Mesendoderm (in vitro differentiated cells): ENCODE results near the gene ERBB4.

Source experiments
- DNase-seq: peaks from one replicate; pipeline ENCODE4 v3.0.0; 2013
- H2AK5ac ChIP-seq: 2 replicates; pipeline ENCODE4 v1.6.1; 2013; ENCODE audit warnings: low read length, inconsistent platforms
- H2BK120ac ChIP-seq: 2 replicates; pipeline ENCODE4 v1.6.1; 2013; ENCODE audit warnings: low read depth, mild to moderate bottlenecking, low read length, moderate library complexity, mixed read lengths
- H2BK15ac ChIP-seq: replicated peaks from 2 replicates; pipeline ENCODE4 v1.6.1; 2013; ENCODE audit warnings: low read depth, mild to moderate bottlenecking, moderate library complexity
- H2BK5ac ChIP-seq: 2 replicates; pipeline ENCODE4 v1.6.1; 2013; ENCODE audit warnings: low read length, inconsistent platforms
- H3K18ac ChIP-seq: 2 replicates; pipeline ENCODE4 v1.6.1; 2013; ENCODE audit warnings: mild to moderate bottlenecking, low read length, mixed read lengths
- H3K23ac ChIP-seq: one replicate; pipeline ENCODE4 v1.6.1; 2013; ENCODE audit warnings: low read length
- H3K27ac ChIP-seq: 2 replicates; pipeline ENCODE4 v1.5.1; 2013; ENCODE audit warnings: low read depth, mild to moderate bottlenecking, inconsistent platforms, low read length, moderate library complexity
- H3K27me3 ChIP-seq: 2 replicates; pipeline ENCODE4 v1.6.1; 2013; ENCODE audit warnings: low read length, control low read depth, mild to moderate bottlenecking, inconsistent platforms; ENCODE audit not compliant: insufficient read depth, poor library complexity
- H3K36me3 ChIP-seq: 2 replicates; pipeline ENCODE4 v1.6.1; 2013; ENCODE audit warnings: low read length, inconsistent platforms; ENCODE audit not compliant: control insufficient read depth, insufficient read depth
- H3K4ac ChIP-seq: one replicate; pipeline ENCODE4 v1.6.1; 2013; ENCODE audit warnings: low read depth, mild to moderate bottlenecking, low read length, moderate library complexity
- H3K4me1 ChIP-seq: 2 replicates; pipeline ENCODE4 v1.6.1; 2013; ENCODE audit warnings: low read depth, low read length, inconsistent platforms; ENCODE audit not compliant: control insufficient read depth
- H3K4me2 ChIP-seq: 2 replicates; pipeline ENCODE4 v1.6.1; 2013; ENCODE audit warnings: low read length
- H3K4me3 ChIP-seq: 2 replicates; pipeline ENCODE4 v1.5.1; 2013; ENCODE audit warnings: mild to moderate bottlenecking, low read length
- H3K56ac ChIP-seq: one replicate; pipeline ENCODE4 v1.6.1; 2013; ENCODE audit warnings: low read length
- H3K79me1 ChIP-seq: 2 replicates; pipeline ENCODE4 v1.6.1; 2013; ENCODE audit warnings: low read length, inconsistent platforms
- H3K79me2 ChIP-seq: 2 replicates; pipeline ENCODE4 v1.6.1; 2013; ENCODE audit warnings: mild to moderate bottlenecking, low read length; ENCODE audit not compliant: control insufficient read depth, insufficient read depth
- H3K9ac ChIP-seq: 2 replicates; pipeline ENCODE4 v1.6.1; 2013; ENCODE audit warnings: low read length, inconsistent platforms
- H4K5ac ChIP-seq: one replicate; pipeline ENCODE4 v1.6.1; 2013; ENCODE audit warnings: low read length
- H4K8ac ChIP-seq: one replicate; pipeline ENCODE4 v1.6.1; 2013; ENCODE audit warnings: low read depth, mild to moderate bottlenecking, control low read depth, low read length, moderate library complexity
- WGBS: extraction: QIAGEN DNeasy Blood & Tissue Kit; methylation state at CpG from one replicate; pipeline ENCODE4 v1.1.7; 2013; ENCODE audit warnings: low lambda C conversion rate, missing lambda C conversion rate; ENCODE audit not compliant: insufficient coverage; ENCODE audit errors: extremely low coverage; 5-methylcytosine and 5-hydroxymethylcytosine counted together

ERBB4 gene

DNA sequence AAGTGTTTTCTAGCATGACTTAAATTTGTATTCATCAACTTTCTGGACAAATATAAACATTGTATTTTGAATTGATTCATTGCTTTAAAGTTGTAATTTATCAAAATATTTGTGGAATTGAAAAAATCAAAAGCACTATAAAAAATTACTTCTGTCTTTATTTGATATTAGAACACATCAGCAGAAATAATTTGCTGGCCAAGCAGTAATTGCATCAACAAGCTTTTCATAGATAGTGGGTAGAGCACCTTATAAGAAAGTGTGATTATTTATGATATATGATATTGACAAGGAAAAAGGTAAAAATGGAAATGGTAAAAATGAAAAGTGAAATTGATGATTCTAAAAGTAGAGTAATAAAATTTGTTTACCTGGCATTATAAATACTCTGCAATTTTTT lies 1121.1 kb downstream of the ERBB4 start:
- Histone ChIP-seq H3K9ac (no peak overlapping the region), H2BK5ac (no peak overlapping the region), H3K18ac (no peak overlapping the region), H2BK15ac (no peak overlapping the region), H2BK120ac (no peak overlapping the region), H3K27me3 (no peaks in the 10 kb centered on the region), H3K4me2 (no peak overlapping the region), H4K5ac (no peak overlapping the region), H3K23ac (no peak overlapping the region), H3K4me3 (no peak overlapping the region), H3K27ac (no peak overlapping the region), H3K4ac (no peak overlapping the region), H4K8ac (no peak overlapping the region), H3K4me1 (no peaks in the 10 kb centered on the region), H3K56ac (no peak overlapping the region), H3K79me2 (no peaks in the 10 kb centered on the region), H3K79me1 (no peaks in the 10 kb centered on the region), H3K36me3 (no peaks in the 10 kb centered on the region), H2AK5ac (no peak overlapping the region)
- DNase-seq: no peak

DNA sequence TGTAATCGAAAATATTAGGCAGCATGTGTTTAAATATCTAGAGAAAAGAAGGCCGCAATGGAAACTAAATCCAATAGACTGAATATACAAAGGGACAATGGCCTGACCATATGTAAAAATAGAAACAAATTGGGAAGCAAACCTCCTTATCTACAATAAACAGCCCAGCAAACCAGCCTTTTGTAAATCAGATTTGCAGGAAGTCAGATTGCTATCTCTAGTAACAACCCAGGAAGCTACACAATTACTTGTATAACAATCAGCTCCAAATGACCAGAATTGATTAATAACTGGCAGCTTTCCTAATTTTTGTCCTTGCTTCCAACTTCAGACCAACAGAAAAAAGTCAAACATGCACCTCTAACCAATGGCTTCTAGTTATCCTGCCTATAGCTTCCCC lies 1122.2 kb downstream of the ERBB4 start:
- H3K27ac ChIP-seq: no peak overlapping the region
- no peak overlapping the region for H3K4ac ChIP-seq
- H3K4me1 ChIP-seq: no peaks in the 10 kb centered on the region
- no peak overlapping the region for H3K56ac ChIP-seq
- no peaks in the 10 kb centered on the region for H3K27me3 ChIP-seq
- H3K36me3 ChIP-seq: no peaks in the 10 kb centered on the region
- no peak overlapping the region for H4K8ac ChIP-seq
- H3K4me2 ChIP-seq: no peak overlapping the region
- H3K18ac ChIP-seq: no peak overlapping the region
- H3K79me2 ChIP-seq: no peaks in the 10 kb centered on the region
- no peak overlapping the region for H3K23ac ChIP-seq
- no peak overlapping the region for H2BK15ac ChIP-seq
- no peak overlapping the region for H2BK120ac ChIP-seq
- H3K9ac ChIP-seq: no peak overlapping the region
- DNase-seq: no peak
- no CpG with 5 or more reads among the region's 2 CpGs for WGBS
- no peak overlapping the region for H2AK5ac ChIP-seq
- H4K5ac ChIP-seq: no peak overlapping the region
- no peak overlapping the region for H2BK5ac ChIP-seq
- no peaks in the 10 kb centered on the region for H3K79me1 ChIP-seq
- H3K4me3 ChIP-seq: no peak overlapping the region

DNA sequence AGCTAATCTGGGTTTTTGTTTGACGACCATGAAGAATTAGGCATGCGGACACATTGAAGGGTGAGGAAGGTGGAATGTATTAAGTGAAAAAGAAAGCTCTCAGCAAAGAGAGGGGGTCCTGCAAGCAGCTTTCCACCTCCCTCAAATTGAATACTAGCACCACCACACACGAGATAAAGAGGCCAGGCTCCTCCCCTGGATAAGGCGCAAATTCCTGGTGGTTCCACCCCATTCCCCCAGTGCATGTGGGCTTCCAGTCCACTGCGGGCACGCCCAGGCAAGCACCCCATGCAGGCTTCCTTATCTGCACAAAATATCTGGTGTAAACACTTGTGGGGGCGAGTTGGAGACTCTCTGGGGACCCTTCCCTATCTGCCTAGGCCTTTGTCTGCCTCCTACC lies 1124.9 kb downstream of the ERBB4 start:
- no peak overlapping the region for H2BK5ac ChIP-seq
- H3K56ac ChIP-seq: no peak overlapping the region
- no peak overlapping the region for H4K8ac ChIP-seq
- no peak overlapping the region for H3K4me3 ChIP-seq
- H3K18ac ChIP-seq: peak overlapping the region; percentile 90
- H3K23ac ChIP-seq: no peak overlapping the region
- no peak overlapping the region for H3K4ac ChIP-seq
- H3K4me2 ChIP-seq: no peak overlapping the region
- no peak overlapping the region for H2BK120ac ChIP-seq
- H2BK15ac ChIP-seq: no peak overlapping the region
- H2AK5ac ChIP-seq: no peak overlapping the region
- no peak overlapping the region for H4K5ac ChIP-seq
- H3K4me1 ChIP-seq: no peaks in the 10 kb centered on the region
- no CpG with 5 or more reads among the region's 7 CpGs for WGBS
- H3K79me1 ChIP-seq: no peaks in the 10 kb centered on the region
- no peaks in the 10 kb centered on the region for H3K27me3 ChIP-seq
- no peak overlapping the region for H3K9ac ChIP-seq
- no peaks in the 10 kb centered on the region for H3K36me3 ChIP-seq
- no peaks in the 10 kb centered on the region for H3K79me2 ChIP-seq
- no peak overlapping the region for H3K27ac ChIP-seq
- DNase-seq: peak; percentile 29

DNA sequence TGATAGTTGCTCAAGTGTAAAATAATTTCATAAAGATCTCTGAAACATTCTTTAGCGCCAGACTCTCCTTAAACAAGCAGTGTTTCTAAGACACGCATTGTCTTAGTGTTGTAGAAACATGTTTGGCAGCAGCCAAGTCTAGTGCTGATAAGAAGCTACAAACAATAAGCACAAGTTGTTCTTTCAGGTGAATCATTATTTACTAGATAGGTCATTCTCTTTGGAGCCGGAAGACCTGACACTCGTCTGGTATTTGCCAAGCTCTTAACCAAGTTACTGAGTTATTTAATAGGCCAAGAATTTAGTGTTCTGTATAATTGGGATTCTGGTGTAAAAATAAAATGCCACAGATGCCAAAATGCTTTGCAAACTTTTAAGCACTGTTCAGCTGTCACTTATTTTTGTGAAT lies 1130.1 kb downstream of the ERBB4 start:
- Histone ChIP-seq H3K18ac (no peak overlapping the region), H3K36me3 (no peaks in the 10 kb centered on the region), H3K4me1 (peaks cover 2% of the 10 kb centered on the region), H2AK5ac (no peak overlapping the region), H3K27me3 (no peaks in the 10 kb centered on the region), H3K56ac (no peak overlapping the region), H4K8ac (no peak overlapping the region), H2BK15ac (no peak overlapping the region), H3K79me2 (no peaks in the 10 kb centered on the region), H3K4ac (no peak overlapping the region), H3K79me1 (no peaks in the 10 kb centered on the region), H3K4me3 (no peak overlapping the region), H4K5ac (no peak overlapping the region), H3K9ac (no peak overlapping the region), H3K23ac (no peak overlapping the region), H2BK5ac (no peak overlapping the region), H3K27ac (no peak overlapping the region), H3K4me2 (no peak overlapping the region), H2BK120ac (no peak overlapping the region)
- WGBS: no CpG with 5 or more reads among the region's 4 CpGs
- DNase-seq: peak; percentile 18

DNA sequence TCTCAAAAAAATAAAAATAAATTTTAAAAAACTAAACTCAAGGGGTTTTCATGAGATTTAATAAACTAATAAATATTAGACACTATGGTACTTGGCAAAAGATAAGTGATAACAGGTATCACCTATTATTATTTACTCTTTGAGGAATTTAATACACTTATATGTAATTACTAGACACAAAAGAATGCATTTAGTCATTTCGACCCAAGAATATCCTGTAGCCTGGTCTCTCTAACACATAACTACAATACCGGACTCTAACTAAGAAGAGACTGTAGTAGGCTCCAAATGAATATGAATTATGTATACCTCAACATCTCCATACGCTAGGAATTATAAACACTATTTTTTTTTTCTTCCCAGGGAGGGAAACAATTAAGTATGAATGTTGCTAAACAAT lies 1131.5 kb downstream of the ERBB4 start:
- no CpG with 5 or more reads among the region's 3 CpGs for WGBS
- Histone ChIP-seq H2BK15ac (no peak overlapping the region), H2BK120ac (no peak overlapping the region), H3K4me3 (no peak overlapping the region), H3K27ac (no peak overlapping the region), H3K36me3 (no peaks in the 10 kb centered on the region), H3K18ac (no peak overlapping the region), H2BK5ac (no peak overlapping the region), H3K23ac (no peak overlapping the region), H3K4me1 (peaks cover 2% of the 10 kb centered on the region), H2AK5ac (no peak overlapping the region), H3K27me3 (no peaks in the 10 kb centered on the region), H3K56ac (no peak overlapping the region), H4K8ac (no peak overlapping the region), H3K9ac (no peak overlapping the region), H3K79me2 (no peaks in the 10 kb centered on the region), H4K5ac (no peak overlapping the region), H3K79me1 (no peaks in the 10 kb centered on the region), H3K4me2 (no peak overlapping the region), H3K4ac (no peak overlapping the region)
- no peak for DNase-seq

DNA sequence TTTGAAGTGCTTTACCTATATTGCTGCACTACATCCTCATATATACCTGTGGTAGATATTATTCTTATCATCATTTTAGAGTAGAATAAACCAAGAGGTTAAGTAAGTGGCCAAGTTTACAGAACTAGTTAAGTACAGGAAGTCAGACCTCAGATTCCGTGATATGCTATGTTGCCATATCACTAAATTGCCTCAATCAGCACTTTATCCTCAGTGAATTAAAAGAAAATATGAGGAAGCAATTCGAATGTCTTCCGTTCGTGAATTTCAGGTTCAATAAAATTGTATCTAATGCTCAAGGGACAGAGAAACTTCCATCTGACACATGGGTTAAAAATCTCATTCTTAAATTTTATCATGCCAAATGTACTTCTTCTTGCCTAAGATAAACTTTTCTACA lies 1133.6 kb downstream of the ERBB4 start:
- no peak overlapping the region for H2BK120ac ChIP-seq
- H3K27ac ChIP-seq: no peak overlapping the region
- no peaks in the 10 kb centered on the region for H3K79me2 ChIP-seq
- H4K8ac ChIP-seq: no peak overlapping the region
- no peak overlapping the region for H2AK5ac ChIP-seq
- H4K5ac ChIP-seq: no peak overlapping the region
- no peak overlapping the region for H3K4ac ChIP-seq
- no peak overlapping the region for H3K23ac ChIP-seq
- H3K79me1 ChIP-seq: no peaks in the 10 kb centered on the region
- peaks cover 2% of the 10 kb centered on the region for H3K4me1 ChIP-seq
- DNase-seq: no peak
- no peak overlapping the region for H3K4me2 ChIP-seq
- no peak overlapping the region for H3K56ac ChIP-seq
- H2BK5ac ChIP-seq: no peak overlapping the region
- H3K27me3 ChIP-seq: no peaks in the 10 kb centered on the region
- H3K18ac ChIP-seq: no peak overlapping the region
- H3K4me3 ChIP-seq: no peak overlapping the region
- no peaks in the 10 kb centered on the region for H3K36me3 ChIP-seq
- H3K9ac ChIP-seq: no peak overlapping the region
- WGBS: no CpG with 5 or more reads among the region's 4 CpGs
- no peak overlapping the region for H2BK15ac ChIP-seq
